Measurements from ENCODE around the gene PRR14.

The PRR14 gene

DNA sequence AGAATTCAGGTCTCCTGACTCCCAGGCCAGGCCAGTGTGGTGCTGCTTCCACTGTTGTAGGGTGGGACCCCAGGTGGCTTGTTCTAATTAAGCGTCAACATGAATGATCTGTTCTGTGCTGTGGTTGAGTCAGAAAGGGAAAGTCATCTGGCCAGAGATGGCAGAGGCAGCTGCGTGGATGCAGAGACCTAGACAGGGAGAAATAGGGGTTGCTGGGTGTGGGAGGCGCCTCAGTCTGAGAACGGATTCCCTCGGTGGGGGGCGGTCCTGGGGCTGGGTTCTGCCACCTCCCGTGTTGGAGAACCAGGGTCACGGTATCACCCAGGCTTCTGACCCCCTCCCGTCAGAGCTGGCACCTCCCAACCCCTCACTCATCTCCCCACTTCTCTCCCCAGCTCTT is 13.1 kb downstream of the PRR14 start:
- TF ChIP-seq EZH2phosphoT487 (IDR thresholded peaks at IDR 0.05; ENCODE audit: borderline replicate concordance) (no peak), CTCF (conservative IDR thresholded peaks at IDR 0.05; ENCODE audit: low read length) (no peak)
- Histone ChIP-seq H2AFZ (ENCODE audit: low read length) (no peak overlapping the region), H3F3A (ENCODE audit: low read depth) (no peaks in the 10 kb centered on the region), H3K4me3 (ENCODE audit: low read length, poor library complexity, severe bottlenecking) (no peak overlapping the region), H3K27me3 (ENCODE audit: insufficient read depth, low read length, poor library complexity, severe bottlenecking) (no peaks in the 10 kb centered on the region), H4K20me1 (ENCODE audit: insufficient read depth, low read length, poor library complexity, severe bottlenecking) (peaks cover 46% of the 10 kb centered on the region), H3K4me2 (ENCODE audit: low read depth, low read length, poor library complexity, severe bottlenecking) (peak overlapping the region; percentile 99), H3K9me3 (ENCODE audit: insufficient read depth, low read depth, low read length) (no peaks in the 10 kb centered on the region), H3K79me2 (ENCODE audit: insufficient read depth, low read length) (peaks cover 58% of the 10 kb centered on the region), H3K4me1 (ENCODE audit: insufficient read depth, low read length, poor library complexity, severe bottlenecking) (peaks cover 24% of the 10 kb centered on the region), H3K36me3 (ENCODE audit: insufficient read depth, low read length) (peaks cover 70% of the 10 kb centered on the region; the same call in 1 of the 2 replicates), H3K9me2 (replicated peaks; ENCODE audit: low read depth, low read length) (no peaks in the 10 kb centered on the region), H3K9ac (ENCODE audit: low read depth, low read length, poor library complexity, severe bottlenecking) (no peak overlapping the region)

GRCh38 chr16:30664616-30665109 is 13.9 kb downstream of the PRR14 start:
- Histone ChIP-seq H2AFZ (ENCODE audit: low read length) (no peak overlapping the region), H3K4me2 (ENCODE audit: low read depth, low read length, poor library complexity, severe bottlenecking) (no peak overlapping the region), H3K9me2 (replicated peaks; ENCODE audit: low read depth, low read length) (no peaks in the 10 kb centered on the region), H3K27me3 (ENCODE audit: insufficient read depth, low read length, poor library complexity, severe bottlenecking) (no peaks in the 10 kb centered on the region), H3K4me1 (ENCODE audit: insufficient read depth, low read length, poor library complexity, severe bottlenecking) (peaks cover 24% of the 10 kb centered on the region), H3K79me2 (ENCODE audit: insufficient read depth, low read length) (peaks cover 56% of the 10 kb centered on the region), H3K9me3 (ENCODE audit: insufficient read depth, low read depth, low read length) (no peaks in the 10 kb centered on the region), H3K9ac (ENCODE audit: low read depth, low read length, poor library complexity, severe bottlenecking) (no peak overlapping the region), H3K36me3 (ENCODE audit: insufficient read depth, low read length) (peaks cover 76% of the 10 kb centered on the region; the same call in 1 of the 2 replicates), H4K20me1 (ENCODE audit: insufficient read depth, low read length, poor library complexity, severe bottlenecking) (peaks cover 46% of the 10 kb centered on the region), H3K4me3 (ENCODE audit: low read length, poor library complexity, severe bottlenecking) (no peak overlapping the region), H3F3A (ENCODE audit: low read depth) (no peaks in the 10 kb centered on the region)
- TF ChIP-seq CTCF (conservative IDR thresholded peaks at IDR 0.05; ENCODE audit: low read length): no peak
- TF ChIP-seq EZH2phosphoT487 (IDR thresholded peaks at IDR 0.05; ENCODE audit: borderline replicate concordance): no peak

DNA sequence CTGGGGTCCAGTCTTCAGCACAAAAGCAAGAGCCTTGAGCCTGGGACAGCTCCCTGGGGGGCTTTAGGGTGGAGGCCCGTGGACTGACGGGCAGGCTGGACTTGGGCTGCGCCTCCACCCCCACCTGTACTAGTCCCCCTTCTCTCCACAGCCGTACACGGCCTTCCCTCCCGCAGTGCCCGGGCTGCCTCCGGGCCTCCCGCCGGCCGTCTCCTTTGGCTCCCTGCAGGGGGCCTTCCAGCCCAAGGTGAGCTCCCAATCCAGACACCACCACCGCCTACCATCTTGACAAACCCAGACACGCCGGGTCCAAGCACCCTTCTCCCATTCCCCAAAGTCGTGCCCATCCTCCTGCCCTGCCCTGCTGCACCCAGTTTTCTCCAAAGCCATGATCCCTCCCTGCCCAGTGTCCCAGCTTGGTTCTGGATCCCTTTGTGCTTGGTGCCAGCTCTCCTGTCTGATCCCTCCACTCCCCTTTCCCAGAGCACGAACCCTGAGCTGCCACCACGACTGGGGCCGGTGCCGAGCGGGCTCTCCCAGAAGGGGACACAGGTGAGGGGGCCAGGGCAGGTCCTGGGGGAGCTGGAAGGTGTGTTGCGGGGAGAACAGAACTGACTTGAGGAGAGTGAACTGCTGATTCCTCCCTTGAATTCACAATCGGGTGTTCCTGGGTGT is 14.5 kb downstream of the PRR14 start:
- Histone ChIP-seq H3K9ac (ENCODE audit: low read depth, low read length, poor library complexity, severe bottlenecking) (no peak overlapping the region), H3F3A (ENCODE audit: low read depth) (no peaks in the 10 kb centered on the region), H3K27me3 (ENCODE audit: insufficient read depth, low read length, poor library complexity, severe bottlenecking) (no peaks in the 10 kb centered on the region), H3K9me3 (ENCODE audit: insufficient read depth, low read depth, low read length) (no peaks in the 10 kb centered on the region), H2AFZ (ENCODE audit: low read length) (no peak overlapping the region), H3K4me3 (ENCODE audit: low read length, poor library complexity, severe bottlenecking) (no peak overlapping the region), H3K36me3 (ENCODE audit: insufficient read depth, low read length) (peaks cover 82% of the 10 kb centered on the region; the same call in 1 of the 2 replicates), H3K9me2 (replicated peaks; ENCODE audit: low read depth, low read length) (no peaks in the 10 kb centered on the region), H4K20me1 (ENCODE audit: insufficient read depth, low read length, poor library complexity, severe bottlenecking) (peaks cover 41% of the 10 kb centered on the region), H3K4me1 (ENCODE audit: insufficient read depth, low read length, poor library complexity, severe bottlenecking) (peaks cover 21% of the 10 kb centered on the region), H3K79me2 (ENCODE audit: insufficient read depth, low read length) (peaks cover 50% of the 10 kb centered on the region), H3K4me2 (ENCODE audit: low read depth, low read length, poor library complexity, severe bottlenecking) (no peak overlapping the region)
- TF ChIP-seq EZH2phosphoT487 (IDR thresholded peaks at IDR 0.05; ENCODE audit: borderline replicate concordance) (no peak), CTCF (conservative IDR thresholded peaks at IDR 0.05; ENCODE audit: low read length) (no peak)

Measured in Loucy (cell line).